Thyroid gland (tissue), 4 donors: ENCODE data around the gene ACACB. TPM values are rescaled to one million over a fixed set of nuclear protein-coding genes. Genes with fewer than 3 reads are reported as not detected.

ENCODE experiments used
- total RNA-seq, 4 donors: library from RNA; depleted of rRNA; stranded (reverse); fragments of >200 nt; gene quantifications; one replicate each; pipeline ENCODE4 v1.2.3, GENCODE V29; 2016

Gene ACACB
- total RNA-seq, 4 donors from 2014 or later, result 115 to 178 (median 140) TPM

Other genes starting within 250 kb of the ACACB start
- gene DAO, start 236.5 kb upstream of the ACACB start, total RNA-seq, result not detected
- not detected for gene SVOP, start 95.5 kb upstream of the ACACB start, total RNA-seq
- 10 to 100 TPM; 18.8 to 25.7 (median 20.9) TPM for gene USP30, start 64.0 kb upstream of the ACACB start, total RNA-seq
- gene ALKBH2, start 23.1 kb upstream of the ACACB start, total RNA-seq, result 10 to 100 TPM in 3 of 4 donors, 1 to 10 TPM in 1; 7.6 to 34.5 (median 16.7) TPM
- 10 to 100 TPM; 33.1 to 45.5 (median 37.5) TPM for gene UNG, start 19.0 kb upstream of the ACACB start, total RNA-seq
- not detected for gene FOXN4, start 192.7 kb downstream of the ACACB start, total RNA-seq
- under 1 TPM in 3 of 4 donors, not detected in 1; 0.13 to 0.88 (median 0.67) TPM for gene MYO1H, start 231.3 kb downstream of the ACACB start, total RNA-seq